ENCODE results near the gene MYL9. TPM values are rescaled to one million over a fixed set of nuclear protein-coding genes. Genes with fewer than 3 reads are reported as not detected.
A peak's percentile ranks its signal among the peaks of the same experiment; 100 is the strongest.

Gene MYL9
- total RNA-seq, 4 donors from 2014 or later: 34.2 to 99.0 (median 58.2) TPM

DNA sequence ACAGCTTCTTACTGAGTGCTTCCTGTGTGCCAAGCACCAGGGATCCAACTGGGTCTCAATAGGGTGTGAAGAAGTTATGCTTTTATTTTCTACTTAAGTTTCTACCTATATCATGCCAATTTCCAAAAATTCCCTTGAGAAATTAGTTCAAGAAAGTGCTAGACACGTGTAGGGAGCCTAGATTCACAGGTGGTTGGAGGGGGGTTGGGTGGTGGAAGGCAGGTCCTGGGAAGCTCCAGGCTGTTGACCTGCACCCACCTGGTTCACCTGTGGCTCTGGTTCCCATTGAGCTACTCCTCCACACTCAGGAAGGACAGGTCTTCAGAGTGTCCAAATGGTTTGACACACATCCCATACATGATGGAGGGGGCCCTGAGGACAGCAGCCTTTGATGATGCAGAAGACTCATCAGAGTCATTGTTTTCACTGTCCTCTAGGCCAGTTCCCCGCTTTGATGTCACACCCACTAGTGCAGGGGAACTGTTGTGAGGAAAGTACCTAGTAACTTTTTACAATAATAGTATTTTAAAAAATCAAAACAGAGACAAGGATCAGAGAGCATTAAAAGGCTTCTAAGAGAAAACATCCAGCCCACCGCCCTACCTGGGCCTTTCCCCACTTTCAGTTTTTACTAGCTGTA lies 39.8 kb upstream of the MYL9 start:
- no peak overlapping the region for H3K27ac ChIP-seq
- DNase-seq: peak in 1 of 3 donors; percentile 23
- H3K9me3 ChIP-seq: no peaks in the 10 kb centered on the region
- H3K4me3 ChIP-seq: no peak overlapping the region
- H3K4me1 ChIP-seq: no peaks in the 10 kb centered on the region
- TF ChIP-seq, protein P1, sequence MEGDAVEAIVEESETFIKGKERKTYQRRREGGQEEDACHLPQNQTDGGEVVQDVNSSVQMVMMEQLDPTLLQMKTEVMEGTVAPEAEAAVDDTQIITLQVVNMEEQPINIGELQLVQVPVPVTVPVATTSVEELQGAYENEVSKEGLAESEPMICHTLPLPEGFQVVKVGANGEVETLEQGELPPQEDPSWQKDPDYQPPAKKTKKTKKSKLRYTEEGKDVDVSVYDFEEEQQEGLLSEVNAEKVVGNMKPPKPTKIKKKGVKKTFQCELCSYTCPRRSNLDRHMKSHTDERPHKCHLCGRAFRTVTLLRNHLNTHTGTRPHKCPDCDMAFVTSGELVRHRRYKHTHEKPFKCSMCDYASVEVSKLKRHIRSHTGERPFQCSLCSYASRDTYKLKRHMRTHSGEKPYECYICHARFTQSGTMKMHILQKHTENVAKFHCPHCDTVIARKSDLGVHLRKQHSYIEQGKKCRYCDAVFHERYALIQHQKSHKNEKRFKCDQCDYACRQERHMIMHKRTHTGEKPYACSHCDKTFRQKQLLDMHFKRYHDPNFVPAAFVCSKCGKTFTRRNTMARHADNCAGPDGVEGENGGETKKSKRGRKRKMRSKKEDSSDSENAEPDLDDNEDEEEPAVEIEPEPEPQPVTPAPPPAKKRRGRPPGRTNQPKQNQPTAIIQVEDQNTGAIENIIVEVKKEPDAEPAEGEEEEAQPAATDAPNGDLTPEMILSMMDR (IDR thresholded peaks at IDR 0.05): no peak
- no peak for TF ChIP-seq POLR2A (IDR thresholded peaks at IDR 0.05)
- peaks cover 0 to 93% (median 0%) of the 10 kb centered on the region in 3 donors for H3K36me3 ChIP-seq
- no peaks in the 10 kb centered on the region for H3K27me3 ChIP-seq

DNA sequence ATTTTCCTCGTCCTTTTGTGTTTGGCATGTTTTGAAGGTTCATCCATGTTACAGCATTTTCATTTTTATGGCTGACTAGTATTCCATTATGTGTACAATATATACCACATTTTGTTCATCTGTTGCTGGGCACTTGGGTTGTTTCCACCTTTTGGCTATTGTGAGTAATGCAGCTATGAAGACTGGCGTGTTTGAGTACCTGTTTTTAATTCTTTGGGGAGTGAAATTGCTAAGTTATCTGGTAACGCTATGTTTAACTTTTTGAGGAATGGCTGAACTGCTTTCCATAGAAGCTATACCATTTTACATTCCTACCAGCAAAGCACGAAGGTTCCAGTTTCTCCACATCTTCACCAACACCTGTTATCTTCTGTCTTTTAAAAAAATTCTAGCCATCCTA lies 37.0 kb upstream of the MYL9 start:
- Histone ChIP-seq H3K27ac (no peak overlapping the region), H3K27me3 (no peaks in the 10 kb centered on the region), H3K4me1 (no peaks in the 10 kb centered on the region), H3K36me3 (peaks cover 0 to 91% (median 0%) of the 10 kb centered on the region in 3 donors), H3K9me3 (no peaks in the 10 kb centered on the region), H3K4me3 (no peak overlapping the region)
- TF ChIP-seq, protein P1 (IDR thresholded peaks at IDR 0.05): no peak
- TF ChIP-seq POLR2A (IDR thresholded peaks at IDR 0.05): no peak
- DNase-seq: no peak

DNA sequence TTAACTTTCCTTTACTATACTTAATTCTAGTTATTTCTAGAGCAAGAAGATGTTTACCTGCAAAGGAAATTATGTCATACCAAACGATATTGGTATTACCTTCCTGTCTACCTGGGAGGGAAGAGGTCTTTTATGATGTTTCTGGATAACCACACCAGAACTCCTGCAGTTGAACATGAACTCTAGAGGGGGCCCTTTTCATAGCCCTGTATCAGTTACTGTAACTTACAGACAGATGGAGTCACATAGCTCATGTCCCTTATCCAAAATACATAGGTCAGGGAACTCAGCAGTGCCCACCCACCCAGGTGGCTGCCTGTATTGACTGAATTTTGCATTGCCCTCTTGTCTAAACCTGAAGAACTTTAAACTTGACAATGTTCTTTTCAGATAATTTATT lies 35.1 kb upstream of the MYL9 start:
- H3K4me3 ChIP-seq: no peak overlapping the region
- no peaks in the 10 kb centered on the region for H3K4me1 ChIP-seq
- H3K9me3 ChIP-seq: no peaks in the 10 kb centered on the region
- H3K27ac ChIP-seq: no peak overlapping the region
- peaks cover 0 to 87% (median 0%) of the 10 kb centered on the region in 3 donors for H3K36me3 ChIP-seq
- TF ChIP-seq POLR2A (IDR thresholded peaks at IDR 0.05): no peak
- TF ChIP-seq, protein P1 (IDR thresholded peaks at IDR 0.05): peak in 4 of 6 experiments; percentile 17 to 30 (median 22)
- no peaks in the 10 kb centered on the region for H3K27me3 ChIP-seq
- peak in 1 of 3 donors; percentile 29 for DNase-seq

DNA sequence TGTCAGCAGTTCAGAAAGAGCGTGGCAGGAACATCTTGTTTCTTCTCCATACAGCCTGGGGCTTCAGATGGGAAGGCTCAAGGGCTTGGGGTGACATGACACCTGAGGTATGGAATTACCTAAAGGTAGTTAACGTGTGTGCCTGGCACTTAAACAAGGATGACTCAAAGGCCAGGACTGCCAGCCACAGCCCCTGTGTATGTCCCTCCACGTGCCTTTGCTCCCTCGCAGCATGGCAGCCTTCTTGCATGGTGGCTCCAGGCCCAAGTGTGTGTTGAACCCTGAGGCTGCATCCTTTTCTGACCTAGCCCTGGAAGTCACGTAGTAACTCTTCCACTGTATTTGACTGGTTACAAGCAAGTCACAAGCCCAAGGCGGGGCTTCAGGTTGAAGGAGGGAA lies 33.6 kb upstream of the MYL9 start:
- Histone ChIP-seq H3K4me3 (no peak overlapping the region), H3K4me1 (no peaks in the 10 kb centered on the region), H3K9me3 (no peaks in the 10 kb centered on the region), H3K27me3 (no peaks in the 10 kb centered on the region), H3K36me3 (peaks cover 0 to 87% (median 0%) of the 10 kb centered on the region in 3 donors), H3K27ac (no peak overlapping the region)
- TF ChIP-seq, protein P1 (IDR thresholded peaks at IDR 0.05): no peak
- no peak for TF ChIP-seq POLR2A (IDR thresholded peaks at IDR 0.05)
- peak in 2 of 3 donors; percentile 26 to 42 for DNase-seq

DNA sequence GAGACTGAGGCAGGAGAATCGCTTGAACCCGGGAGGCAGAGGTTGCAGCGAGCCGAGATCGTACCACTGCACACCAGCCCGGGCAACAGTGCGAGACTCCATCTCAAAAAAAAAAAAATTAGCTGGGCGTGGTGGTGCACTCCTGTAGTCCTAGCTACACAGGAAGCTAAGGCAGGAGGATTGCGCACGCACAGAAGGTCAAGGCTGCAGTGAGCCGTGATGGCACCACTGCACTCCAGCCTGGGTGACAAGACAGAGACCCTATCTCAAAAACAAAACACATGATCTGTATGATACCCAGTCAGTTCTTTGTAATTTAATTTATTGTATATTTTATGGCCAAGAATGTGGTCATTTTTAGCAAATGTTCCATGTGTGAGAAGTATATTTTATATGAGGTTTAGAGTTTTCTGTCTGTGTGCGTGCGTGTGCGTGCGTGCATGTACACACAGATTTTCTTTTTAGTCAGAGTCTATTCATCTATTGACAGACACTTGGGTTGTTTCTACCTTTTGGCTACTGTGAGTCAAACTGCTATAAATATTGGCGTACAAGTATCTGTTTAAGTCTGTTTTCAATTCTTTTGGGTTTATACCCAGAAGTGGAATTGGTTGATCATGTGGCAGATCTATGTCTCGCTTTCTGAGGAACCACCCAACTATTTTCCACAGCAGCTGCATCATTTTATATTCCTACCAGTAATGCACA lies 22.2 kb upstream of the MYL9 start:
- DNase-seq: peak in 1 of 3 donors; percentile 26
- no peak overlapping the region for H3K27ac ChIP-seq
- no peaks in the 10 kb centered on the region for H3K27me3 ChIP-seq
- peaks cover 0 to 63% (median 0%) of the 10 kb centered on the region in 3 donors for H3K36me3 ChIP-seq
- peaks cover 0 to 3% (median 0%) of the 10 kb centered on the region in 4 donors for H3K4me1 ChIP-seq
- H3K4me3 ChIP-seq: no peak overlapping the region
- no peak for TF ChIP-seq POLR2A (IDR thresholded peaks at IDR 0.05)
- TF ChIP-seq, protein P1 (IDR thresholded peaks at IDR 0.05): no peak
- no peaks in the 10 kb centered on the region for H3K9me3 ChIP-seq

All from Peyer's patch (tissue), 4 donors.